ENCODE results near the gene LIPK. TPM values are rescaled to one million over a fixed set of nuclear protein-coding genes. Genes with fewer than 3 reads are reported as not detected.

Gene LIPK
- total and polyA plus RNA-seq, 2 of the 8 experiments (the other 6 are each of a cell fraction or from before 2014, with no cell fraction given): not detected

DNA sequence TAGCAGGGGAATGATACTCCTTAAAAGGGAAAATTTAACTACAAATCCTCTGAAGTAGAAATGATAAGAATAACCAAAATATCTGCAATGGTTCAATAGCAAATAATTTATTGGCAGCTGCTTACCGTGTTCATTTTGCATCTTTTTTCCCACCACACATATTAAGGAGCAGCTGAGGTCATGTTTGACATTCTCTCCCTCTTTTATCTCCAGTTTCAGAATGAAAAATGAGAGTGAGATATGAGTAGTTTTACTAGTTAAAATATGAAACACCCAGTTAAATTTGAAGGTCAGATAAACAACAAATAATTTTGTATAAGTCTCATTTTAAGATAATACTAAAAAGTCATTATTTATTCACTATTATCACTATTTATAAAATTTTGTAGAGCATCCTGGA is 56.9 kb downstream of the LIPK start:
- no peaks in the 10 kb centered on the region for H4K20me1 ChIP-seq (replicated peaks in 1 of 2; ENCODE audit: control insufficient read depth in 1 of 2, insufficient read depth in 2 of 2, low read length in 2 of 2)
- no peak overlapping the region for H3K4ac ChIP-seq (replicated peaks; ENCODE audit: insufficient read length, low read depth, low read length)
- no peak overlapping the region for H3K27ac ChIP-seq (ENCODE audit: low read depth, low read length)
- H3K4me2 ChIP-seq (ENCODE audit: insufficient read depth in 1 of 2, low read depth in 2 of 2, low read length in 2 of 2): no peak overlapping the region
- FAIRE-seq: no peak
- no peak overlapping the region for H2BK15ac ChIP-seq (ENCODE audit: low read length)
- H3K9me3 ChIP-seq (ENCODE audit: insufficient read depth in 2 of 2, low read depth in 1 of 2, low read length in 1 of 2): no peaks in the 10 kb centered on the region
- no peaks in the 10 kb centered on the region for H3K36me3 ChIP-seq (ENCODE audit: control insufficient read depth in 2 of 4, insufficient read depth in 4 of 4, low read length in 3 of 4)
- no peak for DNase-seq (ENCODE audit: low read depth in 1 of 2, low spot score in 2 of 2)
- H3K14ac ChIP-seq (ENCODE audit: insufficient read length): no peak overlapping the region
- H3K79me2 ChIP-seq (ENCODE audit: control insufficient read depth in 1 of 2, insufficient read depth in 2 of 2, low read length in 2 of 2): no peaks in the 10 kb centered on the region
- ChIA-PET POLR2A (ENCODE audit: partially characterized antibody) (no interaction called here), CTCF (ENCODE audit: partially characterized antibody) (interaction anchor here (1.2 kb wide), 1 partner anchor 19 kb away, joined by 3 read pairs; no protein-coding TSS in a partner anchor)
- WGBS, 2 experiments (ENCODE audit: extremely low coverage in 1 of 2, insufficient coverage in 1 of 2, insufficient read length in 1 of 2, insufficient replicate concordance in 2 of 2, low coverage in 1 of 2, low lambda C conversion rate in 2 of 2, missing lambda C conversion rate in 1 of 2): 96% methylated on average over 1 of the region's 1 CpG; no CpG with 5 or more reads in 1 of the 2 experiments
- no peak overlapping the region for H3K9ac ChIP-seq (replicated peaks in 1 of 4; ENCODE audit: extremely low read depth in 1 of 4, low read depth in 3 of 4, low read length in 3 of 4)
- peaks cover 0 to under 1% (median 0%) of the 10 kb centered on the region in 4 experiments; a peak in 1 of 7 replicates for H3K4me1 ChIP-seq (replicated peaks in 1 of 4; ENCODE audit: control insufficient read depth in 3 of 4, insufficient read depth in 4 of 4, low read length in 3 of 4)
- H3K56ac ChIP-seq (replicated peaks; ENCODE audit: insufficient read length, low read depth, low read length): no peak overlapping the region
- peaks cover 0 to 1% (median 0%) of the 10 kb centered on the region in 4 experiments; a peak in 1 of 7 replicates for H3K27me3 ChIP-seq (replicated peaks in 1 of 4; ENCODE audit: control insufficient read depth in 3 of 4, extremely low read depth in 1 of 4, insufficient read depth in 3 of 4, low read length in 3 of 4)
- no peak overlapping the region for H2BK5ac ChIP-seq (ENCODE audit: low read depth, low read length)
- H3K4me3 ChIP-seq (ENCODE audit: extremely low read depth in 1 of 4, insufficient read depth in 2 of 4, low read depth in 3 of 4, low read length in 4 of 4): no peak overlapping the region
- H3K79me1 ChIP-seq (ENCODE audit: low read depth, low read length): no peaks in the 10 kb centered on the region
- H4K8ac ChIP-seq (ENCODE audit: extremely low read depth, insufficient read depth, low read length): no peak overlapping the region
- no peak overlapping the region for H2BK20ac ChIP-seq (ENCODE audit: low read length)
- H4K5ac ChIP-seq (ENCODE audit: insufficient read length, low read depth, low read length): no peak overlapping the region
- no peak overlapping the region for H4K91ac ChIP-seq (replicated peaks; ENCODE audit: insufficient read length, low read length)
- no peak overlapping the region for H2BK12ac ChIP-seq (ENCODE audit: low read depth, low read length)
- no peak overlapping the region for H2AFZ ChIP-seq (ENCODE audit: low read length)
- no peak overlapping the region for H2BK120ac ChIP-seq (replicated peaks; ENCODE audit: low read depth, low read length)
- H3K23me2 ChIP-seq (ENCODE audit: low read depth, low read length): no peaks in the 10 kb centered on the region
- H2AK5ac ChIP-seq (ENCODE audit: low read depth, low read length): no peak overlapping the region
- no peak overlapping the region for H3K18ac ChIP-seq (ENCODE audit: extremely low read depth, low read length)
- no peak overlapping the region for H3K23ac ChIP-seq (ENCODE audit: insufficient read length)
- TF ChIP-seq, protein P1, sequence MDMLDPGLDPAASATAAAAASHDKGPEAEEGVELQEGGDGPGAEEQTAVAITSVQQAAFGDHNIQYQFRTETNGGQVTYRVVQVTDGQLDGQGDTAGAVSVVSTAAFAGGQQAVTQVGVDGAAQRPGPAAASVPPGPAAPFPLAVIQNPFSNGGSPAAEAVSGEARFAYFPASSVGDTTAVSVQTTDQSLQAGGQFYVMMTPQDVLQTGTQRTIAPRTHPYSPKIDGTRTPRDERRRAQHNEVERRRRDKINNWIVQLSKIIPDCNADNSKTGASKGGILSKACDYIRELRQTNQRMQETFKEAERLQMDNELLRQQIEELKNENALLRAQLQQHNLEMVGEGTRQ (IDR thresholded peaks at IDR 0.05; ENCODE audit: low read length): no peak
- TF ChIP-seq TAF7 (optimal IDR thresholded peaks at IDR 0.05; ENCODE audit: borderline replicate concordance, low read depth, low read length): no peak
- TF ChIP-seq TAF1 (IDR thresholded peaks at IDR 0.05; ENCODE audit: low read depth, low read length): no peak
- TF ChIP-seq RAD21 (IDR thresholded peaks at IDR 0.05 in 1 of 2, conservative IDR thresholded peaks at IDR 0.05 in 1 of 2; ENCODE audit: low read depth in 2 of 2, low read length in 2 of 2): no peak
- no peak for TF ChIP-seq EP300 (IDR thresholded peaks at IDR 0.05; ENCODE audit: borderline replicate concordance in 1 of 2, low read depth in 2 of 2, low read length in 2 of 2)
- TF ChIP-seq CTBP2 (IDR thresholded peaks at IDR 0.05; ENCODE audit: borderline replicate concordance, insufficient read depth, insufficient read length, low read length): no peak
- TF ChIP-seq SIN3A (conservative IDR thresholded peaks at IDR 0.05 in 1 of 2, IDR thresholded peaks at IDR 0.05 in 1 of 2; ENCODE audit: low read depth in 1 of 2, low read length in 2 of 2): no peak
- TF ChIP-seq YY1 (IDR thresholded peaks at IDR 0.05; ENCODE audit: low read depth, low read length): no peak
- no peak for TF ChIP-seq BACH1 (IDR thresholded peaks at IDR 0.05; ENCODE audit: low read length)

Measured in H1 (cell line).